ENCODE data around the gene LIN28A.
A peak's percentile ranks its signal among the peaks of the same experiment; 100 is the strongest.

Gene LIN28A

GRCh38 chr1:26472901-26473845 lies 62.6 kb downstream of the LIN28A start:
- peak overlapping the region; percentile 58 to 93 (median 88) for H3K4me3 ChIP-seq
- H3K27ac ChIP-seq: peak overlapping the region; percentile 97 to 100 (median 99)

- Histone ChIP-seq H3K4me3 (no peak overlapping the region), H3K27ac (no peak overlapping the region)
Measured at GRCh38 chr1:26474818-26475217, 64.2 kb downstream of the LIN28A start.

- no peak overlapping the region for H3K27ac ChIP-seq
- H3K4me3 ChIP-seq: no peak overlapping the region
Measured at GRCh38 chr1:26475989-26476388, 65.4 kb downstream of the LIN28A start.

- Histone ChIP-seq H3K4me3 (no peak overlapping the region), H3K27ac (no peak overlapping the region)
Measured at GRCh38 chr1:26476958-26477357, 66.3 kb downstream of the LIN28A start.

- Histone ChIP-seq H3K4me3 (no peak overlapping the region), H3K27ac (no peak overlapping the region)
Measured at GRCh38 chr1:26477446-26478152, 67.0 kb downstream of the LIN28A start.

GRCh38 chr1:26478159-26478558 lies 67.5 kb downstream of the LIN28A start:
- Histone ChIP-seq H3K27ac (no peak overlapping the region), H3K4me3 (no peak overlapping the region)

GRCh38 chr1:26478988-26479387 lies 68.4 kb downstream of the LIN28A start:
- H3K27ac ChIP-seq: no peak overlapping the region
- no peak overlapping the region for H3K4me3 ChIP-seq
